HepG2 (cell line): ENCODE data around the gene EPB41L2. TPM values are rescaled to one million over a fixed set of nuclear protein-coding genes. Genes with fewer than 3 reads are reported as not detected.
A peak's percentile ranks its signal among the peaks of the same experiment; 100 is the strongest.

Experiments
- ATF7-NPFF ChIP-seq: sonication (generic); formaldehyde crosslinking; IDR thresholded peaks from 2 replicates; pipeline ENCODE4 v1.8.1; 2023; ENCODE audit warnings: mild to moderate bottlenecking, low read depth, missing genetic modification reagents, moderate library complexity
- CEBPB ChIP-seq: IDR thresholded peaks from 2 replicates; pipeline ENCODE4 v1.6.1; 2011; ENCODE audit warnings: low read depth, low read length, improper control_type of control experiment, borderline replicate concordance
- EP300 ChIP-seq, 3 experiments: sonication (generic) in 1 of 3; formaldehyde crosslinking in 1 of 3; IDR thresholded peaks; 2 replicates each; pipeline versions ENCODE4 v1.5.1 to v1.6.1; 2011 to 2020; ENCODE audit warnings: low read depth in 2 of 3, low read length in 2 of 3, borderline replicate concordance in 1 of 3, improper control_type of control experiment in 1 of 3, mild to moderate bottlenecking in 1 of 3, missing genetic modification reagents in 1 of 3, moderate library complexity in 1 of 3
- ETV5 ChIP-seq: IDR thresholded peaks from 2 replicates; pipeline ENCODE4 v1.6.1; 2018; ENCODE audit warnings: missing biosample characterization, missing genetic modification reagents, inconsistent platforms, borderline replicate concordance
- GATAD2A ChIP-seq: IDR thresholded peaks from 2 replicates; pipeline ENCODE4 v1.6.1; 2016
- HNRNPK ChIP-seq: fragments of 200-400 bp; formaldehyde crosslinking; IDR thresholded peaks from 2 replicates; pipeline ENCODE4 v1.6.1; 2018; ENCODE audit warnings: low read length, low read depth, moderate library complexity, mild to moderate bottlenecking; ENCODE audit not compliant: poor library complexity, severe bottlenecking
- NCOR1 ChIP-seq: fragments of 200-600 bp; sonication (generic); IDR thresholded peaks from 2 replicates; pipeline ENCODE4 v1.7.0; 2017; ENCODE audit warnings: antibody characterized with exemption, low read length, borderline replicate concordance
- PPARG ChIP-seq: conservative IDR thresholded peaks from 2 replicates; pipeline ENCODE4 v1.6.1; 2016; ENCODE audit warnings: missing biosample characterization, missing genetic modification reagents
- RARA ChIP-seq: IDR thresholded peaks from 2 replicates; pipeline ENCODE4 v1.6.1; 2016; ENCODE audit warnings: missing genetic modification reagents, missing compliant biosample characterization
- RXRB ChIP-seq: IDR thresholded peaks from 2 replicates; pipeline ENCODE4 v1.6.1; 2016; ENCODE audit warnings: borderline replicate concordance, missing genetic modification reagents, missing compliant biosample characterization
- SALL2 ChIP-seq: sonication (generic); formaldehyde crosslinking; IDR thresholded peaks from 2 replicates; pipeline ENCODE4 v1.8.1; 2023; ENCODE audit warnings: mild to moderate bottlenecking, missing genetic modification reagents, inconsistent platforms
- SAP130 ChIP-seq: IDR thresholded peaks from 2 replicates; pipeline ENCODE4 v1.6.1; 2016; ENCODE audit warnings: low read depth
- SOX5 ChIP-seq: IDR thresholded peaks from 2 replicates; pipeline ENCODE4 v1.6.1; 2016; ENCODE audit warnings: borderline replicate concordance
- SOX6 ChIP-seq, 2 experiments: fragments of 450-650 bp in 1 of 2; sonication (generic) in 1 of 2; formaldehyde crosslinking in 1 of 2; IDR thresholded peaks; 2 replicates each; pipeline versions ENCODE4 v1.4.0 to v1.6.1; 2017 to 2020; ENCODE audit warnings: antibody characterized with exemption in 1 of 2, mild to moderate bottlenecking in 1 of 2, missing genetic modification reagents in 1 of 2
- TBX3 ChIP-seq: fragments of 450-650 bp; IDR thresholded peaks from 2 replicates; pipeline ENCODE4 v1.6.1; 2017; ENCODE audit warnings: antibody characterized with exemption, mild to moderate bottlenecking, inconsistent platforms, borderline replicate concordance
- TCF7 ChIP-seq: sonication (generic); IDR thresholded peaks from 2 replicates; pipeline ENCODE4 v1.6.1; 2016; ENCODE audit warnings: antibody characterized with exemption, low read depth
- ZBTB20 ChIP-seq: sonication (generic); formaldehyde crosslinking; IDR thresholded peaks from 2 replicates; pipeline ENCODE4 v1.8.1; 2023; ENCODE audit warnings: missing genetic modification reagents, low read depth, mild to moderate bottlenecking, borderline replicate concordance
- ZBTB7B ChIP-seq: sonication (generic); formaldehyde crosslinking; IDR thresholded peaks from 2 replicates; pipeline ENCODE4 v1.4.0; 2020; ENCODE audit warnings: missing genetic modification reagents
- ZFP36L1 ChIP-seq: sonication (generic); formaldehyde crosslinking; IDR thresholded peaks from 2 replicates; pipeline ENCODE4 v1.8.0; 2022; ENCODE audit warnings: mild to moderate bottlenecking, missing genetic modification reagents, moderate library complexity
- ZNF317 ChIP-seq: sonication (generic); formaldehyde crosslinking; IDR thresholded peaks from 2 replicates; pipeline ENCODE4 v1.5.0; 2020; ENCODE audit warnings: mild to moderate bottlenecking, missing genetic modification reagents
- ZNF83 ChIP-seq: sonication (generic); formaldehyde crosslinking; IDR thresholded peaks from 2 replicates; pipeline ENCODE4 v1.4.0; 2020; ENCODE audit warnings: missing genetic modification reagents, mild to moderate bottlenecking, borderline replicate concordance
- ZNF879 ChIP-seq: sonication (generic); formaldehyde crosslinking; IDR thresholded peaks from 2 replicates; pipeline ENCODE4 v1.8.1; 2023; ENCODE audit warnings: missing genetic modification reagents
- polyA plus RNA-seq, 8 experiments: library from polyadenylated mRNA; depleted of rRNA in 3 of 8; stranded (reverse) in 7 of 8; unstranded in 1 of 8; fragments of >200 nt; fragmentation: Illumina TruSeq in 4 of 8; extraction: Trizol in 4 of 8; gene quantifications; 2 replicates each; pipeline versions ENCODE4 v1.2.1 to v1.2.3, GENCODE V29; 2011 to 2016; ENCODE audit warnings: low read depth in 4 of 8, missing spikeins in 1 of 8, mixed read lengths in 1 of 8; ENCODE audit not compliant: insufficient read depth in 1 of 8
- total RNA-seq, 5 experiments: library from RNA; depleted of rRNA; stranded (reverse); fragments of >200 nt; fragmentation: Illumina TruSeq; extraction: Trizol; gene quantifications; 2 replicates each; pipeline ENCODE4 v1.2.3, GENCODE V29; 2016; ENCODE audit warnings: low read depth in 1 of 5
- TF ChIP-seq, protein P1 (sequence below): IDR thresholded peaks from 2 replicates; pipeline ENCODE4 v1.6.1; 2018; ENCODE audit warnings: missing genetic modification reagents, mild to moderate bottlenecking, missing compliant biosample characterization
- TF ChIP-seq, protein P2 (sequence below): sonication (generic); formaldehyde crosslinking; IDR thresholded peaks from 2 replicates; pipeline ENCODE4 v1.4.0; 2020; ENCODE audit warnings: missing genetic modification reagents, borderline replicate concordance
- TF ChIP-seq, protein P3 (sequence below): IDR thresholded peaks from 2 replicates; pipeline ENCODE4 v1.6.1; 2016; ENCODE audit warnings: low read depth
- TF ChIP-seq, protein P4 (sequence below): IDR thresholded peaks from 2 replicates; pipeline ENCODE4 v1.6.1; 2016; ENCODE audit warnings: missing biosample characterization, missing genetic modification reagents, low read depth

The EPB41L2 gene
- total and polyA plus RNA-seq, 2 of the 13 experiments (the other 11 are each of a cell fraction or from before 2014, with no cell fraction given), result 41.7 to 56.4 TPM

DNA sequence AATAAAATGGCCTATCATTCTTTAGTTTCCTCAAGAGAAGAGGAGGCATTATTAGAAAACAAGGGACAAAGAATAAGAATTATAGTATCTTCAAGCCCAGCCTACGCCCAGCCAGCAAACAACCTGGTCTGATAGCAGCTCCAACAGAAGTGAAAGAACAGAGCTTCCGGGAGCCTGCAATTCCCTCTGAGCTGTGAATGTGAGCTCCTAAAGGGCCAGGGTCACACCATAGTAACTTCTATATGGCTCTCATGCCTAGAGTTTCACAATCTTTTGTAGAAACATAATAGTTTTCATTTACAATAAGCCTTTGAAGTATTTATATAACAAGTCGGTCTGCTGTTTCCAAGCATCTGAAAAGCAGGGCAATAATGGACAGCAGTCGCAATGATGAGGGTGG lies 119.3 kb downstream of the EPB41L2 start (continued):
- TF ChIP-seq ATF7-NPFF (CRISPR knock-in tag), result no peak
- no peak for TF ChIP-seq SOX6 (IDR thresholded peaks at IDR 0.05)
- peak; percentile 87 for TF ChIP-seq SOX6 (CRISPR knock-in tag; IDR thresholded peaks at IDR 0.05)
- no peak for TF ChIP-seq ZNF317 (CRISPR knock-in tag)
- peak; percentile 77; the same call in 1 of the 2 replicates for TF ChIP-seq ZBTB20 (CRISPR knock-in tag)
- no peak for TF ChIP-seq PPARG (CRISPR knock-in tag)
- TF ChIP-seq NCOR1, result peak; percentile 24; the same call in 1 of the 2 replicates
- TF ChIP-seq RARA (CRISPR knock-in tag), result peak; percentile 42; the same call in 1 of the 2 replicates
- TF ChIP-seq HNRNPK, result no peak
- TF ChIP-seq ZNF879 (CRISPR knock-in tag), result no peak
- peak; percentile 16; the same call in 1 of the 2 replicates for TF ChIP-seq ETV5 (CRISPR knock-in tag)
- TF ChIP-seq RXRB (CRISPR knock-in tag), result peak; percentile 39; the same call in 1 of the 2 replicates
- 0 out of 2 replicates have a peak, but pooled peaks have one; percentile 5 for TF ChIP-seq ZFP36L1 (CRISPR knock-in tag)
- TF ChIP-seq EP300 (IDR thresholded peaks at IDR 0.05; ENCODE audit: low read depth in 2 of 2, low read length in 2 of 2), result 0 out of 4 replicates have a peak, but pooled peaks of 1 of the 2 experiments have one; percentile 24
- no peak for TF ChIP-seq EP300 (CRISPR knock-in tag; IDR thresholded peaks at IDR 0.05; ENCODE audit: borderline replicate concordance)
- 0 out of 2 replicates have a peak, but pooled peaks have one; percentile 47 for TF ChIP-seq TCF7
- peak; percentile 29; the same call in 1 of the 2 replicates for TF ChIP-seq CEBPB
- TF ChIP-seq SAP130, result peak; percentile 54
- TF ChIP-seq, protein P1, sequence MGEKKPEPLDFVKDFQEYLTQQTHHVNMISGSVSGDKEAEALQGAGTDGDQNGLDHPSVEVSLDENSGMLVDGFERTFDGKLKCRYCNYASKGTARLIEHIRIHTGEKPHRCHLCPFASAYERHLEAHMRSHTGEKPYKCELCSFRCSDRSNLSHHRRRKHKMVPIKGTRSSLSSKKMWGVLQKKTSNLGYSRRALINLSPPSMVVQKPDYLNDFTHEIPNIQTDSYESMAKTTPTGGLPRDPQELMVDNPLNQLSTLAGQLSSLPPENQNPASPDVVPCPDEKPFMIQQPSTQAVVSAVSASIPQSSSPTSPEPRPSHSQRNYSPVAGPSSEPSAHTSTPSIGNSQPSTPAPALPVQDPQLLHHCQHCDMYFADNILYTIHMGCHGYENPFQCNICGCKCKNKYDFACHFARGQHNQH (CRISPR knock-in tag), result peak; percentile 21; the same call in 1 of the 2 replicates
- TF ChIP-seq ZNF83, result no peak
- TF ChIP-seq, protein P2, sequence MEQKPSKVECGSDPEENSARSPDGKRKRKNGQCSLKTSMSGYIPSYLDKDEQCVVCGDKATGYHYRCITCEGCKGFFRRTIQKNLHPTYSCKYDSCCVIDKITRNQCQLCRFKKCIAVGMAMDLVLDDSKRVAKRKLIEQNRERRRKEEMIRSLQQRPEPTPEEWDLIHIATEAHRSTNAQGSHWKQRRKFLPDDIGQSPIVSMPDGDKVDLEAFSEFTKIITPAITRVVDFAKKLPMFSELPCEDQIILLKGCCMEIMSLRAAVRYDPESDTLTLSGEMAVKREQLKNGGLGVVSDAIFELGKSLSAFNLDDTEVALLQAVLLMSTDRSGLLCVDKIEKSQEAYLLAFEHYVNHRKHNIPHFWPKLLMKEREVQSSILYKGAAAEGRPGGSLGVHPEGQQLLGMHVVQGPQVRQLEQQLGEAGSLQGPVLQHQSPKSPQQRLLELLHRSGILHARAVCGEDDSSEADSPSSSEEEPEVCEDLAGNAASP (CRISPR knock-in tag), result peak; percentile 25; the same call in 1 of the 2 replicates
- TF ChIP-seq, protein P3, sequence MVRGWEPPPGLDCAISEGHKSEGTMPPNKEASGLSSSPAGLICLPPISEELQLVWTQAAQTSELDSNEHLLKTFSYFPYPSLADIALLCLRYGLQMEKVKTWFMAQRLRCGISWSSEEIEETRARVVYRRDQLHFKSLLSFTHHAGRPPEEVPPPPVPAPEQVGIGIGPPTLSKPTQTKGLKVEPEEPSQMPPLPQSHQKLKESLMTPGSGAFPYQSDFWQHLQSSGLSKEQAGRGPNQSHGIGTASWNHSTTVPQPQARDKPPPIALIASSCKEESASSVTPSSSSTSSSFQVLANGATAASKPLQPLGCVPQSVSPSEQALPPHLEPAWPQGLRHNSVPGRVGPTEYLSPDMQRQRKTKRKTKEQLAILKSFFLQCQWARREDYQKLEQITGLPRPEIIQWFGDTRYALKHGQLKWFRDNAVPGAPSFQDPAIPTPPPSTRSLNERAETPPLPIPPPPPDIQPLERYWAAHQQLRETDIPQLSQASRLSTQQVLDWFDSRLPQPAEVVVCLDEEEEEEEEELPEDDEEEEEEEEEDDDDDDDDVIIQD (CRISPR knock-in tag), result peak; percentile 87
- TF ChIP-seq SALL2 (CRISPR knock-in tag), result no peak
- peak; percentile 94 for TF ChIP-seq SOX5
- peak; percentile 44 for TF ChIP-seq GATAD2A (CRISPR knock-in tag)
- no peak for TF ChIP-seq TBX3
- TF ChIP-seq, protein P4, sequence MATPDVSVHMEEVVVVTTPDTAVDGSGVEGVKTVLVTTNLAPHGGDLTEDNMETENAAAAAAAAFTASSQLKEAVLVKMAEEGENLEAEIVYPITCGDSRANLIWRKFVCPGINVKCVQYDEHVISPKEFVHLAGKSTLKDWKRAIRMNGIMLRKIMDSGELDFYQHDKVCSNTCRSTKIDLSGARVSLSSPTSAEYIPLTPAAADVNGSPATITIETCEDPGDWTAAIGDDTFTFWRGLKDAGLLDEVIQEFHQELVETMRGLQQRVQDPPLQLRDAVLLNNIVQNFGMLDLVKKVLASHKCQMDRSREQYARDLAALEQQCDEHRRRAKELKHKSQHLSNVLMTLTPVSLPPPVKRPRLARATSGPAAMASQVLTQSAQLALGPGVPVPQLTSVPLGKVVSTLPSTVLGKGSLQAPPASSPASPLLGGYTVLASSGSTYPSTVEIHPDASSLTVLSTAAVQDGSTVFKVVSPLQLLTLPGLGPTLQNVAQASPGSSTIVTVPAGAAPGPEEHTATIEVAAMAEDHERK, result no peak
- TF ChIP-seq ZBTB7B (CRISPR knock-in tag), result no peak
